SK-N-DZ (cell line): ENCODE measurements around the gene CDK5RAP2.
"Not testable (repeated sequence)": the region's sequence is repeated elsewhere in the genome, so short reads cannot be mapped to it uniquely, and the experiment has no call there.

Source experiments
- DNase-seq: peaks from one replicate; pipeline ENCODE4 v3.0.0-alpha.2; 2015; ENCODE audit warnings: low spot score

CDK5RAP2 gene

GRCh38 chr9:120545701-120546550, 34.0 kb downstream of the CDK5RAP2 start:
- no peak for DNase-seq

DNA sequence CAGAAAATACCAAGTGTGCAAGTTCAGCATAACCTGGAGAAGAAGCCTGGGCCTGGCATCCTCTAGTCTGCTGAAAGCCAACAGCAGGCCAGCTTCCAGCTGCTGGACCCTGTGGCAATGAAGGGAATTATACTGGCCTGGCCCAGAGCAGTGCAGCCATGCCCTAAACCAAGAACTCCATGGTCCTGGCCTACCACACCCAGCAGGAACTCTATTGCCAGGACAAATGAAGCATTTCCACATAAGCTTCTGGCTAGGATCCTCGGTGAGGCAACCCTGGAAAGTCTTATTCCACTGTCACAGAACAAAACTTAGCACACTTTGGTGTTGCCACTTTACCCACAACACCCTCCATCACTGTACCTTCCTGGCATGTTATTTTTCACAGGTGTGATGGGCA, 35.5 kb downstream of the CDK5RAP2 start:
- DNase-seq: no peak

DNA sequence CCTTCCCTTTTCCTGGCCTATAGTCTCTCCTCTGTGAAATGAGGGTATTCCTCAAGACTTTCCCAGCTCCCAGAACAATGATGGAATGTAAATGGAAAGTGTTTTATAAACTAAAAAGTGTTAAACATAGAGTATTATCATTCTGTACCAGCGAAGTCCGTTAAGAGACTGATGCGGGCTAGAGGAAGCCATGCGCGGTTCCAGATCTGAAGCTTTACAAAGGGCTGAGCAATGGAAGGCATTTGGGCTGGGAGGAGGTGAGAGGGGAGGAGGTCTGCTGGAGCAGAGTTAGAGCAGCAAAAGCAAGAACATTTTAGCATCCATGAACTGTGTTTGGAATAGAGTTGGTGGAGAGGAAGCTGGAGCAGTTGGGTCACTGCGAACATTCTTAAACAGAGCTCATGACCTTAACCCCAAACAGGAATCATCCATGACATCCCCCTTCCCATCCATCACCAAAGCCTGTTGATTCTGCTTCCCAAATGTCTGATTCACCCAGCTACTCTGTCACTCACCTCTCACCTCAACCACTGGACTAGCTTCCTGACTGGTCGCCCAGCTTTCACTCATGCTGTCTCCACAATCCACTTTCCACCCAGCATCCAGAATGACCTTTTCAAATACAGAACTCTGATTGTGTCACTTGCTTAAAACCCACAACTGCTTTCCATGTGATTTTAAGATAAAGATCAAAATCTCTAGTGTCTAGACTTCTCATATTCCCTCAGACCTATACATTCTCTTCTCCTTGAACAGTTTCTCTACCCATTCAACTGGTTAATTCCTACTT, 37.1 kb downstream of the CDK5RAP2 start:
- no peak for DNase-seq

- DNase-seq: no peak
Measured at GRCh38 chr9:120541921-120542320, 38.0 kb downstream of the CDK5RAP2 start.

- DNase-seq: no peak
Measured at GRCh38 chr9:120539951-120540350, 40.0 kb downstream of the CDK5RAP2 start.

- no peak for DNase-seq
Measured at GRCh38 chr9:120538339-120538738, 41.6 kb downstream of the CDK5RAP2 start.

DNA sequence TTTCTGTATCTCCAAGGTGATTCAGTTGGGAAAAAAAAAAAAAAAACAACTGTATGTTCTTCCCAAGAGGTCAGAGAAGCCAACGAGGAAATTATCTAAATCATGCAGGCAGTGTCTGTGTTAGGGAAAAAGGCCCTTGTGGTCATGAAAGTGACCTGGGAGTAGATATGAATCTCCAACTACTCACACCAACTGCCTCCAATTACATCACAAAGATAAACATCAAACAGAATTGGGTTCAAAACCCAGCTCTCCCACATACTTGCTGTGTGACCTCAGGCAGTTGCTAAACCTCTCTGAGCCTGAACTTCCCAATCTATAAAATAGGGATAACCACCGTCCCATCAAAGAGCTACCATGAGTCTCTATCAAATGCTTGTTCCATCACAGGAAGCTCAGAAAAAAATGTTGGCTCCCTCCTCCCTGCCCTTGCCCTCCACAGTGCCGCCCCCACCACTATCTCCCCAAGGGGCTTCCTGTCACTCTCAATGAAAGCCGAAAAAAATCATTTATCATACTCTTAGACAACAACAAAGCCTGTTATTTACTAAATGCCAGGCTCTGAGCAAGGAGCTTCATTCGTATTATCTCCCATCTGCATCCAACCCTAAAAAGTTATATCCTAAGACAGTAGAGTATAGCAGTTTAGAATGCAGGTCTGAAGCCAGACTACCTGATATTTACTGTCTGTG, 42.9 kb downstream of the CDK5RAP2 start:
- no peak for DNase-seq

DNA sequence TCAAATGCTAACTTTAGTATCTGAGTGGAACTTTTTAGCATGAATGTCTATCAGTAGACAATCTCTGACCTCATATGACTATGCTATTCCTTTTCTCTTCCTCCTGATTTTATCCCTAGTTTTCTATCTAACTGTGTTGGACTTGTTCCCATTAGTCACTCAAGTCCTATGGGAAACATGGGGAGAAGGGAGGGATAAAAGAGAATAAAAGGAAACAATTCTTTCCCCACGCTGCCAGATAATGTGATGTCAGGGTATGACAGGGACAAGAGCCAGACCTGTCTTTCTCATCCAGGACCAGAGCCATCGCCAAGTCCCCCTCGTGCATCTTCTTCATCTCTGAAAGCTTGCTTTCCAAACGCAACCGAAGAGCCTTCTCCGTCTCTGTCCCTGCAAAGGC, 43.9 kb downstream of the CDK5RAP2 start:
- DNase-seq: no peak

GRCh38 chr9:120534266-120534665, 45.7 kb downstream of the CDK5RAP2 start:
- no peak for DNase-seq

DNA sequence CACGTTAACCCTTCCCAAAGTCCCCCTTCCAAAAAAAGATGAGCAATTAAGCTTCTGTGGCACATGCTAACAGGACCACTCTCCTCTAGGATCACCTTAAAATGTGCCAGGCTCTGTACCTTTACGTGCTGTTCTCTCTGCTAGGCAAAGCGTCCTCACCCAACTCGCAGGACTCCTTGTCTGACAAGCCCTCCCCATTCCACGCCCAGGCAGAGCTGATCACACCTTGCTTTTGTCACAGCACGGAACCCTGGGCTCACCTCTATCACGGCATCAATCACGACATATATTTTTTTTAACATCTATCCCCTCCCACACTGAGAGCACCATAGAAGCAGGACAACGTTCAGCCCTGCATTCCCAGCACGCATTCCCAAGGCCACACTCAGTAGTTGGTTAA, 47.1 kb downstream of the CDK5RAP2 start:
- no peak for DNase-seq

DNA sequence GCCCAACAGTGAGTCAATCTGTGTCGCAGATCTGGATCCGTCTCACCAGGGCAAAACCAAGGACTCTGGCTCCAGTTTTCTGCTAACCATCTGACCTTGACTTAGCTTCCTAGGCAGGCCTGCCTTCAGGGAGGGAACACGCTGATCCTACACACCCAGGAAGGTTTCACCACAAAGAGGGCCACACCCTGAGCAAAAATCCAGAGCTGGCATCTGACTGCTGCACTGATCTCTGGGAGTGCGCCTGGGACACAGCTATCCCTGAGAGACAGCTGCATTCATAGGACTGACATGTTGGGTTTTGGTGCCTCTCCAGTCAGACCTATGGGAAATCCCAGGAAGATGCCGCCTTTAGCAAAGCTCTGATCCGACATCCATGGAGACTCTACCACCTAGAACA, 47.5 kb downstream of the CDK5RAP2 start:
- DNase-seq: no peak

GRCh38 chr9:120531683-120532300, 48.2 kb downstream of the CDK5RAP2 start:
- DNase-seq: peak; percentile 20

GRCh38 chr9:120530220-120530832, 49.6 kb downstream of the CDK5RAP2 start:
- DNase-seq: not testable (repeated sequence)

GRCh38 chr9:120528829-120529228, 51.1 kb downstream of the CDK5RAP2 start:
- no peak for DNase-seq

GRCh38 chr9:120528327-120528726, 51.6 kb downstream of the CDK5RAP2 start:
- no peak for DNase-seq

- DNase-seq: no peak
Measured at GRCh38 chr9:120526534-120526933, 53.4 kb downstream of the CDK5RAP2 start.

GRCh38 chr9:120524863-120525262, 55.1 kb downstream of the CDK5RAP2 start:
- DNase-seq: no peak

DNA sequence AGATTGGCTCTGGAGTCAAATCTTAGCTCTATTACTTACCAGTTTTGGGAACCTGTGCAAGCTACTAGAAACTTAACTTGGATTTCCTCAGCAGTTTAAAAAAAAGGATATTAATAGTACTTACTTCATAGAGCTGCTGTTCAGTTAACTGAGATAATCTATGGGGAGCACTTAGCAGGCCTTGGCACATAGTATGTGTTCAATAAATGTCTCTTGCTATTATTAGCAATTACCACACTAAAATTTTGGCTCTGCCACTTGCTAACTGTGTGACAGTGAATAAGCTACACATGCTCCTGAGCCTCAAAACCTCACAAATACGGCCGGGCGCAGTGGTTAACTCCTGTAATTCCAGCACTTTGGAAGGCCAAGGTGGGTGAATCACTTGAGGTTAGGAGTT, 55.9 kb downstream of the CDK5RAP2 start:
- DNase-seq: no peak

GRCh38 chr9:120522558-120522957, 57.4 kb downstream of the CDK5RAP2 start:
- no peak for DNase-seq

DNA sequence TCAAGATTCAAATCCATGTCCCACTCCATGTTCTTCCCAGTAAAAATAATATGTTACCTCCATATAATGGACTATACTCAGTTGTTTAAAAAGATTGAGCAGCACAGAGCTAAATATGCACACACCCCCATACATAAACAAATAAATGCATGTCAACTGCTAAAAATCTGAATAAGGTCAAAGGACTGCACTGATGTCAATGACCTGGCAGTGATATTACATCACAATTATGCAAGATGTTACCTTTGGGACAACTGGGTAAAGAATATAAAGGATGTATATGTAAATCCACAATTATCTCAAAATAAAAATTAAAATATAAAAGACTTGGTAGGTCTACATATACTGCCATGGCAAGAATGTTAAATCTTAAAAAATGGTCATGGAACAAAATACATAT, 57.9 kb downstream of the CDK5RAP2 start:
- DNase-seq: no peak

- no peak for DNase-seq
Measured at GRCh38 chr9:120521101-120521500, 58.9 kb downstream of the CDK5RAP2 start.
